Measurements from ENCODE around the gene RNF180.
"Not testable (repeated sequence)": the region's sequence is repeated elsewhere in the genome, so short reads cannot be mapped to it uniquely, and the experiment has no call there.

Gene RNF180

GRCh38 chr5:64286381-64286780 lies 120.7 kb downstream of the RNF180 start:
- H3K4ac ChIP-seq (ENCODE audit: low read depth, low read length), result no peak overlapping the region
- H3K4me3 ChIP-seq (ENCODE audit: low read length), result no peak overlapping the region
- no peak overlapping the region for H2BK5ac ChIP-seq (ENCODE audit: low read length)
- H4K8ac ChIP-seq (ENCODE audit: low read depth, low read length), result no peak overlapping the region
- H2AK5ac ChIP-seq (ENCODE audit: low read length), result no peak overlapping the region
- no peaks in the 10 kb centered on the region for H3K36me3 ChIP-seq (ENCODE audit: control insufficient read depth, insufficient read depth, low read length)
- H4K5ac ChIP-seq (ENCODE audit: low read length), result no peak overlapping the region
- H2BK15ac ChIP-seq (replicated peaks; ENCODE audit: low read depth), result no peak overlapping the region
- no peak overlapping the region for H2BK120ac ChIP-seq (ENCODE audit: low read depth, low read length)
- H3K56ac ChIP-seq (ENCODE audit: low read length), result no peak overlapping the region
- DNase-seq, result no peak
- no peak overlapping the region for H3K4me2 ChIP-seq (ENCODE audit: low read length)
- no peaks in the 10 kb centered on the region for H3K27me3 ChIP-seq (ENCODE audit: insufficient read depth, low read length, poor library complexity)
- H3K23ac ChIP-seq (ENCODE audit: low read length), result no peak overlapping the region
- H3K27ac ChIP-seq (ENCODE audit: low read depth, low read length), result no peak overlapping the region
- no CpG with 5 or more reads among the region's 1 CpG for WGBS (ENCODE audit: extremely low coverage, insufficient coverage, low lambda C conversion rate)
- H3K4me1 ChIP-seq (ENCODE audit: control insufficient read depth, low read depth, low read length), result no peaks in the 10 kb centered on the region
- H3K79me2 ChIP-seq (ENCODE audit: control insufficient read depth, insufficient read depth, low read length), result no peaks in the 10 kb centered on the region
- H3K9ac ChIP-seq (ENCODE audit: low read length), result no peak overlapping the region
- H3K79me1 ChIP-seq (ENCODE audit: low read length), result no peaks in the 10 kb centered on the region
- no peak overlapping the region for H3K18ac ChIP-seq (ENCODE audit: low read length)

- H3K4me3 ChIP-seq (ENCODE audit: low read length); H4K5ac ChIP-seq (ENCODE audit: low read length); H2BK5ac ChIP-seq (ENCODE audit: low read length); H3K18ac ChIP-seq (ENCODE audit: low read length); H3K23ac ChIP-seq (ENCODE audit: low read length); H3K56ac ChIP-seq (ENCODE audit: low read length); H3K79me2 ChIP-seq (ENCODE audit: control insufficient read depth, insufficient read depth, low read length); H2BK15ac ChIP-seq (replicated peaks; ENCODE audit: low read depth); H2BK120ac ChIP-seq (ENCODE audit: low read depth, low read length); DNase-seq; H3K4ac ChIP-seq (ENCODE audit: low read depth, low read length); H3K9ac ChIP-seq (ENCODE audit: low read length); H3K27me3 ChIP-seq (ENCODE audit: insufficient read depth, low read length, poor library complexity); H2AK5ac ChIP-seq (ENCODE audit: low read length); H3K79me1 ChIP-seq (ENCODE audit: low read length); H3K27ac ChIP-seq (ENCODE audit: low read depth, low read length); H3K4me1 ChIP-seq (ENCODE audit: control insufficient read depth, low read depth, low read length); H4K8ac ChIP-seq (ENCODE audit: low read depth, low read length); H3K4me2 ChIP-seq (ENCODE audit: low read length); H3K36me3 ChIP-seq (ENCODE audit: control insufficient read depth, insufficient read depth, low read length): not testable (repeated sequence)
- no CpG with 5 or more reads among the region's 2 CpGs for WGBS (ENCODE audit: extremely low coverage, insufficient coverage, low lambda C conversion rate)
Observed at GRCh38 chr5:64288496-64288895, 122.9 kb downstream of the RNF180 start.

- no peak overlapping the region for H3K56ac ChIP-seq (ENCODE audit: low read length)
- H3K79me2 ChIP-seq (ENCODE audit: control insufficient read depth, insufficient read depth, low read length), result no peaks in the 10 kb centered on the region
- no peak overlapping the region for H2BK5ac ChIP-seq (ENCODE audit: low read length)
- H4K5ac ChIP-seq (ENCODE audit: low read length), result no peak overlapping the region
- H3K36me3 ChIP-seq (ENCODE audit: control insufficient read depth, insufficient read depth, low read length), result no peaks in the 10 kb centered on the region
- no peak overlapping the region for H3K23ac ChIP-seq (ENCODE audit: low read length)
- DNase-seq, result peak; percentile 7
- H4K8ac ChIP-seq (ENCODE audit: low read depth, low read length), result no peak overlapping the region
- H3K79me1 ChIP-seq (ENCODE audit: low read length), result no peaks in the 10 kb centered on the region
- no peaks in the 10 kb centered on the region for H3K27me3 ChIP-seq (ENCODE audit: insufficient read depth, low read length, poor library complexity)
- H3K9ac ChIP-seq (ENCODE audit: low read length), result no peak overlapping the region
- WGBS (ENCODE audit: extremely low coverage, insufficient coverage, low lambda C conversion rate), result no CpG with 5 or more reads among the region's 3 CpGs
- no peak overlapping the region for H3K27ac ChIP-seq (ENCODE audit: low read depth, low read length)
- H3K4me2 ChIP-seq (ENCODE audit: low read length), result no peak overlapping the region
- no peaks in the 10 kb centered on the region for H3K4me1 ChIP-seq (ENCODE audit: control insufficient read depth, low read depth, low read length)
- H2AK5ac ChIP-seq (ENCODE audit: low read length), result no peak overlapping the region
- no peak overlapping the region for H3K4ac ChIP-seq (ENCODE audit: low read depth, low read length)
- H3K18ac ChIP-seq (ENCODE audit: low read length), result no peak overlapping the region
- no peak overlapping the region for H2BK15ac ChIP-seq (replicated peaks; ENCODE audit: low read depth)
- no peak overlapping the region for H3K4me3 ChIP-seq (ENCODE audit: low read length)
- no peak overlapping the region for H2BK120ac ChIP-seq (ENCODE audit: low read depth, low read length)
Observed at GRCh38 chr5:64292611-64293215, 127.1 kb downstream of the RNF180 start.

- H4K8ac ChIP-seq (ENCODE audit: low read depth, low read length), result no peak overlapping the region
- H3K56ac ChIP-seq (ENCODE audit: low read length), result no peak overlapping the region
- no peaks in the 10 kb centered on the region for H3K4me1 ChIP-seq (ENCODE audit: control insufficient read depth, low read depth, low read length)
- H3K9ac ChIP-seq (ENCODE audit: low read length), result no peak overlapping the region
- no peak overlapping the region for H3K23ac ChIP-seq (ENCODE audit: low read length)
- H2BK15ac ChIP-seq (replicated peaks; ENCODE audit: low read depth), result no peak overlapping the region
- no peak overlapping the region for H3K27ac ChIP-seq (ENCODE audit: low read depth, low read length)
- DNase-seq, result no peak
- WGBS (ENCODE audit: extremely low coverage, insufficient coverage, low lambda C conversion rate), result no CpG with 5 or more reads among the region's 1 CpG
- H3K36me3 ChIP-seq (ENCODE audit: control insufficient read depth, insufficient read depth, low read length), result no peaks in the 10 kb centered on the region
- no peaks in the 10 kb centered on the region for H3K27me3 ChIP-seq (ENCODE audit: insufficient read depth, low read length, poor library complexity)
- H3K4me3 ChIP-seq (ENCODE audit: low read length), result no peak overlapping the region
- H4K5ac ChIP-seq (ENCODE audit: low read length), result no peak overlapping the region
- no peak overlapping the region for H2BK120ac ChIP-seq (ENCODE audit: low read depth, low read length)
- H3K18ac ChIP-seq (ENCODE audit: low read length), result no peak overlapping the region
- no peak overlapping the region for H2AK5ac ChIP-seq (ENCODE audit: low read length)
- no peak overlapping the region for H3K4me2 ChIP-seq (ENCODE audit: low read length)
- H2BK5ac ChIP-seq (ENCODE audit: low read length), result no peak overlapping the region
- H3K4ac ChIP-seq (ENCODE audit: low read depth, low read length), result no peak overlapping the region
- H3K79me1 ChIP-seq (ENCODE audit: low read length), result no peaks in the 10 kb centered on the region
- no peaks in the 10 kb centered on the region for H3K79me2 ChIP-seq (ENCODE audit: control insufficient read depth, insufficient read depth, low read length)
Observed at GRCh38 chr5:64295101-64295500, 129.5 kb downstream of the RNF180 start.

GRCh38 chr5:64298586-64298985 lies 132.9 kb downstream of the RNF180 start:
- Histone ChIP-seq H3K27ac (ENCODE audit: low read depth, low read length) (no peak overlapping the region), H3K56ac (ENCODE audit: low read length) (no peak overlapping the region), H2AK5ac (ENCODE audit: low read length) (no peak overlapping the region), H3K4me2 (ENCODE audit: low read length) (no peak overlapping the region), H3K18ac (ENCODE audit: low read length) (no peak overlapping the region), H2BK15ac (replicated peaks; ENCODE audit: low read depth) (no peak overlapping the region), H3K9ac (ENCODE audit: low read length) (no peak overlapping the region), H3K4ac (ENCODE audit: low read depth, low read length) (no peak overlapping the region), H3K79me2 (ENCODE audit: control insufficient read depth, insufficient read depth, low read length) (no peaks in the 10 kb centered on the region), H3K36me3 (ENCODE audit: control insufficient read depth, insufficient read depth, low read length) (no peaks in the 10 kb centered on the region), H3K27me3 (ENCODE audit: insufficient read depth, low read length, poor library complexity) (no peaks in the 10 kb centered on the region), H3K4me1 (ENCODE audit: control insufficient read depth, low read depth, low read length) (no peaks in the 10 kb centered on the region), H2BK120ac (ENCODE audit: low read depth, low read length) (no peak overlapping the region), H4K5ac (ENCODE audit: low read length) (no peak overlapping the region), H3K79me1 (ENCODE audit: low read length) (no peaks in the 10 kb centered on the region), H4K8ac (ENCODE audit: low read depth, low read length) (no peak overlapping the region), H3K4me3 (ENCODE audit: low read length) (no peak overlapping the region), H2BK5ac (ENCODE audit: low read length) (no peak overlapping the region), H3K23ac (ENCODE audit: low read length) (no peak overlapping the region)
- DNase-seq, result no peak
- WGBS (ENCODE audit: extremely low coverage, insufficient coverage, low lambda C conversion rate), result no CpG with 5 or more reads among the region's 1 CpG

GRCh38 chr5:64299805-64300204 lies 134.2 kb downstream of the RNF180 start:
- Histone ChIP-seq H3K79me1 (ENCODE audit: low read length) (no peaks in the 10 kb centered on the region), H3K23ac (ENCODE audit: low read length) (no peak overlapping the region), H4K8ac (ENCODE audit: low read depth, low read length) (no peak overlapping the region), H3K79me2 (ENCODE audit: control insufficient read depth, insufficient read depth, low read length) (no peaks in the 10 kb centered on the region), H3K27me3 (ENCODE audit: insufficient read depth, low read length, poor library complexity) (no peaks in the 10 kb centered on the region), H2BK120ac (ENCODE audit: low read depth, low read length) (no peak overlapping the region), H2AK5ac (ENCODE audit: low read length) (no peak overlapping the region), H3K9ac (ENCODE audit: low read length) (no peak overlapping the region), H3K4ac (ENCODE audit: low read depth, low read length) (no peak overlapping the region), H3K36me3 (ENCODE audit: control insufficient read depth, insufficient read depth, low read length) (no peaks in the 10 kb centered on the region), H2BK15ac (replicated peaks; ENCODE audit: low read depth) (no peak overlapping the region), H4K5ac (ENCODE audit: low read length) (no peak overlapping the region), H3K56ac (ENCODE audit: low read length) (no peak overlapping the region), H2BK5ac (ENCODE audit: low read length) (no peak overlapping the region), H3K4me3 (ENCODE audit: low read length) (no peak overlapping the region), H3K4me2 (ENCODE audit: low read length) (no peak overlapping the region), H3K18ac (ENCODE audit: low read length) (no peak overlapping the region), H3K4me1 (ENCODE audit: control insufficient read depth, low read depth, low read length) (no peaks in the 10 kb centered on the region), H3K27ac (ENCODE audit: low read depth, low read length) (no peak overlapping the region)
- DNase-seq, result no peak
- no CpG with 5 or more reads among the region's 2 CpGs for WGBS (ENCODE audit: extremely low coverage, insufficient coverage, low lambda C conversion rate)
